Neural progenitor cell (in vitro differentiated cells): ENCODE measurements around the gene NDUFAF3.

Experiments
- CTCF ChIP-seq: fragments of 200-600 bp; sonication (generic); IDR thresholded peaks from 2 replicates; pipeline ENCODE4 v1.5.1; 2017; ENCODE audit warnings: antibody characterized with exemption, mild to moderate bottlenecking
- EZH2phosphoT487 ChIP-seq: fragments of 200-600 bp; sonication (generic); IDR thresholded peaks from 2 replicates; pipeline ENCODE4 v1.6.1; 2017; ENCODE audit warnings: antibody characterized with exemption

- TF ChIP-seq CTCF (no peak), EZH2phosphoT487 (no peak)
Measured at GRCh38 chr3:49054344-49054862, 32.5 kb downstream of the NDUFAF3 start.
